Liver (tissue), 3 donors: Measurements from ENCODE around the gene TMEM255B.

ENCODE experiments used
- EGR1 ChIP-seq, 2 donors: IDR thresholded peaks; 2 replicates each; pipeline ENCODE4 v1.6.1; 2016 to 2018; ENCODE audit warnings: antibody characterized with exemption in 2 of 2, low read depth in 2 of 2
- GABPA ChIP-seq, 2 donors: IDR thresholded peaks in 1 of 2; conservative IDR thresholded peaks in 1 of 2; 2 replicates each; pipeline ENCODE4 v1.6.1; 2016; ENCODE audit warnings: antibody characterized with exemption in 2 of 2, mild to moderate bottlenecking in 1 of 2, moderate library complexity in 1 of 2
- HNF4G ChIP-seq: IDR thresholded peaks from 2 replicates; pipeline ENCODE4 v1.6.1; 2016; ENCODE audit warnings: antibody characterized with exemption
- JUND ChIP-seq, 2 donors: IDR thresholded peaks; 2 replicates each; pipeline ENCODE4 v1.6.1; 2016; ENCODE audit warnings: antibody characterized with exemption in 2 of 2
- NR2F2 ChIP-seq: IDR thresholded peaks from 2 replicates; pipeline ENCODE4 v1.6.1; 2016; ENCODE audit warnings: antibody characterized with exemption
- RAD21 ChIP-seq, 2 donors: IDR thresholded peaks; 2 replicates each; pipeline ENCODE4 v1.6.1; 2016; ENCODE audit warnings: antibody characterized with exemption in 2 of 2, mild to moderate bottlenecking in 2 of 2
- RXRA ChIP-seq, 2 donors: IDR thresholded peaks; 2 replicates each; pipeline ENCODE4 v1.6.1; 2017 to 2018; ENCODE audit warnings: antibody characterized with exemption in 2 of 2, mild to moderate bottlenecking in 1 of 2
- TAF1 ChIP-seq: conservative IDR thresholded peaks from 2 replicates; pipeline ENCODE4 v1.6.1; 2016; ENCODE audit warnings: antibody characterized with exemption, mild to moderate bottlenecking
- YY1 ChIP-seq: IDR thresholded peaks from 2 replicates; pipeline ENCODE4 v1.6.1; 2016; ENCODE audit warnings: antibody characterized with exemption, mild to moderate bottlenecking
- TF ChIP-seq, protein P1 (sequence below): IDR thresholded peaks from 2 replicates; pipeline ENCODE4 v1.6.1; 2016; ENCODE audit warnings: antibody characterized with exemption, mild to moderate bottlenecking
- TF ChIP-seq, protein P2 (sequence below): fragments of 150-350 bp; IDR thresholded peaks from 2 replicates; pipeline ENCODE4 v1.5.1; 2017; ENCODE audit warnings: improper control_type of control experiment, low read depth, low read length; ENCODE audit not compliant: missing input control
- TF ChIP-seq, protein P3 (sequence below): IDR thresholded peaks from 2 replicates; pipeline ENCODE4 v1.6.1; 2016; ENCODE audit warnings: antibody characterized with exemption
- TF ChIP-seq, protein P4 (sequence below): IDR thresholded peaks from 2 replicates; pipeline ENCODE4 v1.6.1; 2016; ENCODE audit warnings: antibody characterized with exemption
- donor health status: healthy.
- donor health status: healthy.

GRCh38 chr13:113804703-113805430 is 45.8 kb downstream of the TMEM255B start:
- TF ChIP-seq YY1 = no peak
- TF ChIP-seq RAD21 (IDR thresholded peaks at IDR 0.05) = no peak
- TF ChIP-seq, protein P1, sequence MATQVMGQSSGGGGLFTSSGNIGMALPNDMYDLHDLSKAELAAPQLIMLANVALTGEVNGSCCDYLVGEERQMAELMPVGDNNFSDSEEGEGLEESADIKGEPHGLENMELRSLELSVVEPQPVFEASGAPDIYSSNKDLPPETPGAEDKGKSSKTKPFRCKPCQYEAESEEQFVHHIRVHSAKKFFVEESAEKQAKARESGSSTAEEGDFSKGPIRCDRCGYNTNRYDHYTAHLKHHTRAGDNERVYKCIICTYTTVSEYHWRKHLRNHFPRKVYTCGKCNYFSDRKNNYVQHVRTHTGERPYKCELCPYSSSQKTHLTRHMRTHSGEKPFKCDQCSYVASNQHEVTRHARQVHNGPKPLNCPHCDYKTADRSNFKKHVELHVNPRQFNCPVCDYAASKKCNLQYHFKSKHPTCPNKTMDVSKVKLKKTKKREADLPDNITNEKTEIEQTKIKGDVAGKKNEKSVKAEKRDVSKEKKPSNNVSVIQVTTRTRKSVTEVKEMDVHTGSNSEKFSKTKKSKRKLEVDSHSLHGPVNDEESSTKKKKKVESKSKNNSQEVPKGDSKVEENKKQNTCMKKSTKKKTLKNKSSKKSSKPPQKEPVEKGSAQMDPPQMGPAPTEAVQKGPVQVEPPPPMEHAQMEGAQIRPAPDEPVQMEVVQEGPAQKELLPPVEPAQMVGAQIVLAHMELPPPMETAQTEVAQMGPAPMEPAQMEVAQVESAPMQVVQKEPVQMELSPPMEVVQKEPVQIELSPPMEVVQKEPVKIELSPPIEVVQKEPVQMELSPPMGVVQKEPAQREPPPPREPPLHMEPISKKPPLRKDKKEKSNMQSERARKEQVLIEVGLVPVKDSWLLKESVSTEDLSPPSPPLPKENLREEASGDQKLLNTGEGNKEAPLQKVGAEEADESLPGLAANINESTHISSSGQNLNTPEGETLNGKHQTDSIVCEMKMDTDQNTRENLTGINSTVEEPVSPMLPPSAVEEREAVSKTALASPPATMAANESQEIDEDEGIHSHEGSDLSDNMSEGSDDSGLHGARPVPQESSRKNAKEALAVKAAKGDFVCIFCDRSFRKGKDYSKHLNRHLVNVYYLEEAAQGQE = no peak
- TF ChIP-seq, protein P2, sequence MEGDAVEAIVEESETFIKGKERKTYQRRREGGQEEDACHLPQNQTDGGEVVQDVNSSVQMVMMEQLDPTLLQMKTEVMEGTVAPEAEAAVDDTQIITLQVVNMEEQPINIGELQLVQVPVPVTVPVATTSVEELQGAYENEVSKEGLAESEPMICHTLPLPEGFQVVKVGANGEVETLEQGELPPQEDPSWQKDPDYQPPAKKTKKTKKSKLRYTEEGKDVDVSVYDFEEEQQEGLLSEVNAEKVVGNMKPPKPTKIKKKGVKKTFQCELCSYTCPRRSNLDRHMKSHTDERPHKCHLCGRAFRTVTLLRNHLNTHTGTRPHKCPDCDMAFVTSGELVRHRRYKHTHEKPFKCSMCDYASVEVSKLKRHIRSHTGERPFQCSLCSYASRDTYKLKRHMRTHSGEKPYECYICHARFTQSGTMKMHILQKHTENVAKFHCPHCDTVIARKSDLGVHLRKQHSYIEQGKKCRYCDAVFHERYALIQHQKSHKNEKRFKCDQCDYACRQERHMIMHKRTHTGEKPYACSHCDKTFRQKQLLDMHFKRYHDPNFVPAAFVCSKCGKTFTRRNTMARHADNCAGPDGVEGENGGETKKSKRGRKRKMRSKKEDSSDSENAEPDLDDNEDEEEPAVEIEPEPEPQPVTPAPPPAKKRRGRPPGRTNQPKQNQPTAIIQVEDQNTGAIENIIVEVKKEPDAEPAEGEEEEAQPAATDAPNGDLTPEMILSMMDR = no peak
- TF ChIP-seq NR2F2 = no peak
- TF ChIP-seq, protein P3, sequence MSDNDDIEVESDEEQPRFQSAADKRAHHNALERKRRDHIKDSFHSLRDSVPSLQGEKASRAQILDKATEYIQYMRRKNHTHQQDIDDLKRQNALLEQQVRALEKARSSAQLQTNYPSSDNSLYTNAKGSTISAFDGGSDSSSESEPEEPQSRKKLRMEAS = no peak
- no peak for TF ChIP-seq JUND (IDR thresholded peaks at IDR 0.05)
- no peak for TF ChIP-seq HNF4G
- TF ChIP-seq GABPA (IDR thresholded peaks at IDR 0.05 in 1 of 2, conservative IDR thresholded peaks at IDR 0.05 in 1 of 2) = no peak
- TF ChIP-seq, protein P4, sequence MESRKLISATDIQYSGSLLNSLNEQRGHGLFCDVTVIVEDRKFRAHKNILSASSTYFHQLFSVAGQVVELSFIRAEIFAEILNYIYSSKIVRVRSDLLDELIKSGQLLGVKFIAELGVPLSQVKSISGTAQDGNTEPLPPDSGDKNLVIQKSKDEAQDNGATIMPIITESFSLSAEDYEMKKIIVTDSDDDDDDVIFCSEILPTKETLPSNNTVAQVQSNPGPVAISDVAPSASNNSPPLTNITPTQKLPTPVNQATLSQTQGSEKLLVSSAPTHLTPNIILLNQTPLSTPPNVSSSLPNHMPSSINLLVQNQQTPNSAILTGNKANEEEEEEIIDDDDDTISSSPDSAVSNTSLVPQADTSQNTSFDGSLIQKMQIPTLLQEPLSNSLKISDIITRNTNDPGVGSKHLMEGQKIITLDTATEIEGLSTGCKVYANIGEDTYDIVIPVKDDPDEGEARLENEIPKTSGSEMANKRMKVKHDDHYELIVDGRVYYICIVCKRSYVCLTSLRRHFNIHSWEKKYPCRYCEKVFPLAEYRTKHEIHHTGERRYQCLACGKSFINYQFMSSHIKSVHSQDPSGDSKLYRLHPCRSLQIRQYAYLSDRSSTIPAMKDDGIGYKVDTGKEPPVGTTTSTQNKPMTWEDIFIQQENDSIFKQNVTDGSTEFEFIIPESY = no peak
- TF ChIP-seq TAF1 = no peak
- TF ChIP-seq EGR1 (IDR thresholded peaks at IDR 0.05; ENCODE audit: low read depth in 2 of 2) = no peak
- no peak for TF ChIP-seq RXRA (IDR thresholded peaks at IDR 0.05)
